Activated T-cell treated with anti-CD3 and anti-CD28 coated beads for 4 hours (primary cell): ENCODE measurements around the gene SCP2.

Experiments used
- DNase-seq: peaks from one replicate; pipeline ENCODE4 v3.0.0-alpha.2; 2020

Gene SCP2

GRCh38 chr1:53046930-53047329 lies 119.9 kb downstream of the SCP2 start:
- no peak for DNase-seq

DNA sequence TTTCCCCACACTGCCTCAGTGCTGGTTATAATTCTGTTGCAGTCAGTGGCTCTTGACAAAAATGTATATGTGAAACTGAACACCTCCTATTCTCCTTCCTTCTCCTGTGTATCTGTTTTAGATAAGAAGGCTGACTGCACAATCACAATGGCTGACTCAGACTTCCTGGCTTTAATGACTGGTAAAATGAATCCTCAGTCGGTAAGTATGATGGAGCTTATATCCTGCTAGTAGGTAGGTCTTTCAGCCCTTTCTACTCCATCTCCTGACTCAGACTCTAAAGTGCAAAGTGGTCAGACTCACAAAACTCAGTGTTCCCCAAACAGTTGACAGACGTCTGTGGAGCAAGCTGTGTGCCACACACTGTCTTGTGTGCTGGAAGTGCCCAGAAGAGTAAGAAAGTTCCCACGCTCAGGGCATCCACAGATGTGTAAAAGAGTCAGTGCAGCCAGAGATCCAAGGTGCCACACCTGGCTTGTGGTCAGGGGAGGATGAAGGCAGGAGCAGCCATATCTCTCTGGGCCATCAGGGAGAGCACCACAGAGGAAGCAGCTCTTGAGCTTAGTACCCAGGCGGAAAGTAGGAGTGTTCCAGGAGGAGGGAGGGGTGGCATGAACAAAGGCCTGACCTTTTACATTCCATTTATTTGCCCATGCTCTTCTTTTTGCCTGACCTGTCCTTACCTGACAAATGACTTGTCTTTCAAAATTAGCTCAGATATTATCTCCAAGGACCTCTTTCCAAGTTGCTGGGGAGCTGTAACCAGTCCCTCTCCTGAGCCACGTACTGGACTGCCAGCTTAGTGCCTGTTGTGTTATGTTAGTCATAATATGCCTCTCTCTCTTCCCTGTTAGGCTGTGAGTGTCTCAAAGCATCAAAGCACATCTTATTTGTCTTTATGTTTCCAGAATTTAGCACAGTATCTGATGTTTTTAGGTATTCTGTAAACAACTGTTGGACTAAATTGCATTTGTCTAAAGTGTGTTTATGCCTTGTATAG lies 121.0 kb downstream of the SCP2 start:
- no peak for DNase-seq

- no peak for DNase-seq
Measured at GRCh38 chr1:53048960-53049573, 122.0 kb downstream of the SCP2 start.

DNA sequence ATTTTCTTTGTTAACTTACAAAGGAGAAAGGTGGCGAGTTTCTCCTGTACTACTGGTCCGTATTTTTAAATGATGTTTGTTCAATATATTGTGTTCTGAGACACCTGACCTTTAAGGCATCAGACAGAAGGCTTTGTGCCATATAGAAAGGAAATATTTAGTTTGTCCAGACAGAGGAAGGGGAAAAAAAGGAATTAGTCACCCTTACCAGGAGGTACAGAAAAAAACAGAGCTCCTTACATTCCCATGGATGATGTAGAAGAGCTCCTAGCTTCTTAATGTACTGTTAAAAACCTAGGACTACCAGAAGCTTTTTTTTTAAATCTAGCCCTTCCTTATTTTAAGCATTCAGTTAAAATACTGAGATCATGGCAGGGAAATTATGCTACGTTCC lies 122.5 kb downstream of the SCP2 start:
- DNase-seq = no peak

- DNase-seq = no peak
Measured at GRCh38 chr1:53050310-53050709, 123.2 kb downstream of the SCP2 start.

DNA sequence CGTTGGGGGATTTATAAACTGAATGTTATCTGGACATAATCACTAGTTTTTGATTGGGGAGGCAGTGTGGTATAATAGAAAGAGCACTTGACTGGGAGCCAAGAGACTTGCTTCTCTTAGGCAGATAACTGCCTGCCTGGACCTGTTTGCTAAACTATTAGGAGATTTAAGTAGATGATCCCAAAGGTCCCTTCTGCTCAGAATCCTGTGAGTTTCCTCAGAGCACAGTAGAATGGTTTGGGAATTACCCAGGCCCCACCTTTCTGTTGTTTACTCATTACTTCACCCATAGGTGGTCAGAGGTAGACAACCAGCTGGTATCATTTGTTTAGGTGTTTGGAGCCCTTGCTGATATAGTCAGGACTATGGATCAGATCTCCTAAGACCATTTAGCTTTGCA lies 124.6 kb downstream of the SCP2 start:
- no peak for DNase-seq

DNA sequence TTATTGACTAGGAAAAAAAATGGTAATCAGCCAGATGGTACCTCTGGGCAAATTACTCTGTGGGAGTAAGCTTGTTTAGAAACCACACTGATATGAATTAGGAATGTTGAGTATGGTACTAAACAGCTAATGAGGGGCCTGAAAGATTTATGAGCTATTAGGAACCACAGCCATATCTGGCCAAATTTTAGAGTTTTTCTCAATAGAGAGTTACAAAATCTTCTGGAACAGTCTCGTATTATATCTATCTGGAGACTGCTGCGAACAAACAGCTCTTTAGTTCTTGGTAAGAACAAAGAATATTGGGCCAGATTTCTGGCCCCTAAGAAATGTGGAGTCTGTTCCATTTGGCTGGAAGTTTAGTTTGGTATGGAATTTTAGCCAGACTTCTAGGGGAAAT lies 130.1 kb downstream of the SCP2 start:
- no peak for DNase-seq

DNA sequence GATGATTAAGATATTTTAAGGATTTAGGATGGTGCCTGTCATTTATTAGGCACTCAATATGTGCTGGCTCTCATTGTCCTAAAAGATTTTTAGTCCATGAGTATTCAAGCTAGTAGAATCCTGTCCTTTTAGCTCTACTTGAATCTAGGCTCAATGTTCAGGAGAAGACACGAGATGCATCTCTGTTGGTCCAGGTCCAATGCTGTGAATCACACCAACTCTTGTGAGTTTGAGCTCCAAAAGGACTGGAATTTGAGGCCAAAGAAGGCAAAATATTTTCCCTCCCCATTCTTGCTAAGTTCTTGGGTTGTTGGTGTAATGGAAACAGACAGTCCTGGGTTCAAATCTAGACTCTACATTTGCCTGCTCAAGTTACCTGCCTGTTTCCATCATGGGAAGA lies 133.5 kb downstream of the SCP2 start:
- DNase-seq = no peak

DNA sequence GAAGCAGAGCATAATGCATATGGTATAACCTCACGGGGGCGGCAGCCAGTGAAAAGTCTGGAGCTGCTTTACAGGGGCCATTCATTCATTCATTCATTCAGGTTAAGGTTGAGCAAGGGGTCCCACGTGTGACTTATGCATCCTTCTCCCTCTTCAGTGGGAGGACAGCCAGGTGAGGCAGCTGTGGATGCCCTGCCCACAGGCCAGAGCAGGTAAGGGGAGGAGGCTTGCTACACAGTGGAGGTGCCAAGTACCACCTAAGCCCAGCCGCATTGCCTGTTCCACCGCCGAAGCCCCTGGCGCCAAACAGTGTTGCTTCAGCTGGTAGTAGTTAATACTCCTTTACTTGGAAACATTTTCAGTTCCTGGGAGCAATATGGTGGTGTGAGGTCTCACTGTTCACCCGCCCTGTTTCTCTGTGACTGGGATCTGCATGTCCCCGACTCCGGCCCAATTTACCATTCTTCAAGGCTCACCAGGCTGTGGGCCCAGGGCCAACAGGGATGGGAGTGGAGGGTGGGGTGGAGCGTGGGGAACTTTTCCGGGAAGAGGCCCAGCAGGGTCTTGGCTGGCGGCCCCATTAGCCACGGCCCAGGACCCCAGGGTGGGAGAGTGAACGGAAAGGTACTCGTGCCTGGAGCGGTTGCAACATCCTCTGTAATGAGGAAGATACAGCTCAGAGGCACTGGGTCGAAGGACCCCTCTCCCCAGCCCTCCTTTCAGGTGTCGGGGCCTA lies 134.2 kb downstream of the SCP2 start:
- no peak for DNase-seq

GRCh38 chr1:53061859-53062707 lies 135.0 kb downstream of the SCP2 start, which contains the start of gene PODN:
Gene PODN, plus strand, starts transcription at chr1:53062213. Its CDS starts 7,643 bp downstream, at chr1:53069856.
- DNase-seq = no peak

DNA sequence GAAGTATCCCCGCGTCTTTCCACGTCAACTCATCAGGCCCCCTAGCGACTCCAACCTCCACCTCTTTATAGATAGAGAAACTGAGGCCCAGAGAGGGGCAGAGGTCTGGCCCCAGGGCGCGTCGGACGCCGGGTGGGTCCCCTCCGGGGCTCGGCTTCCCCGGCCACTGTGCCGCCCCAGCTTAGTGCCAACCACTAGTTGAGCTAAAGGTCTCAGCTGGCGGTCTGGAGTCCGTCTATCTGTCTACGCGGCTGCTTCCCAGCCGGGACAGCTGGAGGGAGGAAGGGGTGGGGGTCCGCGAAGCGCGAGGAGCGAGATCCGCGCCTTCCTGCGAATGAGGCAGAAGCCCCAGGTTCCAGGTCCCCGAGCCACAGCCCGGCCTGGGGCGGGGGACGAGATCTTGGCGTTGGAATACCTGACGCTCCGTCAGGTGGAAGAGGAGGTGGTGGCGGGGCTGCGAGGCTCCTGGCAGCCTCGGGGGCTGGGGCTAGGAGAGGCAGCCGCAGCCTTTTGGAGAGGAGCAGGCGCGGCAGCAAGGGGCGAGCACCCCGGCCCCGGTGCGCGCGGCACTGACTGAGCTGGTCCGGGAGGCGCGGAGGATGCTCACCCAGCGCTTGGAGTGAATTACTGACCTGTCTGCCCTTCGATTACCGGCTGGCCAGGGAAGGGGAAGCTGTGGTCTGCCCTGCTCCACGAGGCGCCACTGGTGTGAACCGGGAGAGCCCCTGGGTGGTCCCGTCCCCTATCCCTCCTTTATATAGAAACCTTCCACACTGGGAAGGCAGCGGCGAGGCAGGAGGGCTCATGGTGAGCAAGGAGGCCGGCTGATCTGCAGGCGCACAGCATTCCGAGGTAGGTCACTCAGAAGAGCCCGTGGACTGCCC lies 135.9 kb downstream of the SCP2 start:
- DNase-seq = no peak

GRCh38 chr1:53063744-53064515 lies 136.9 kb downstream of the SCP2 start:
- no peak for DNase-seq

DNA sequence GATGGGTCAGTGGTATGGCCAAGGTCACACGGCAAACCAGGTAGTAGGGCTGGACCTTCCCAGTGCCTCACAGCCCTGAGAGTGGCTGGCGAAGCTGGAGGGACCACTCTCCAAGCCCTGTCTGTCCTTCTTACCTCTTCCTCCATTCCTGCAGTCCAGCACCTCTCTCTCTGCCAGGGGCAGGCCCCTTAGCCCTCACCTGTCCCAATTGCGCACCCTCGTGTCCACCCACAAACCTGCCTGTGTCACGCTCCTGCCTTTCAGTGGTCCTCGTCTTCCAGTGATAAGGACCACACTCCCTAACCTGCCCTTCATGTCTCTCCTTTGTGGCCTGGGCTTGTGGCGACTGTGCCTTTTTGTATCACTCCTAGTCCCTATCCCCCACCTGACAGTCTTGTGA lies 138.3 kb downstream of the SCP2 start:
- no peak for DNase-seq

DNA sequence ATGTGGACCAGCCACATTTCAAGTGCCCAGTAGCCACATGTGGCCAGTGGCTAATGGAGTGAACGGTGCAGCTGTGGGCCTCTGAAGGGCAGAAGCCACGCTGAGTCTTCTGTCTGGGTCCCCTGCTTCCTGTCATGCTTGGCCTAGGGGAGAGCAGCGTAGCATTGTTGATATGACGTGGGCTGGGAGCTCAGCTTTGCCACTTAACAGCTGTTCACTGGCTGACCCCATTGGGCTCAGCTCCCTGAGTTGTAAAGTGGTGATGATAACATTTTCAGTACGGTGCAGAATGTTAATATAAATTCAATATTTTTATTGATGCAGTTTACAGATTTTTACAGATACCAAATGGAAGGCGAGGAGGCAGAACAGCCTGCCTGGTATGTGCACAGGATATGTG lies 139.4 kb downstream of the SCP2 start:
- no peak for DNase-seq

DNA sequence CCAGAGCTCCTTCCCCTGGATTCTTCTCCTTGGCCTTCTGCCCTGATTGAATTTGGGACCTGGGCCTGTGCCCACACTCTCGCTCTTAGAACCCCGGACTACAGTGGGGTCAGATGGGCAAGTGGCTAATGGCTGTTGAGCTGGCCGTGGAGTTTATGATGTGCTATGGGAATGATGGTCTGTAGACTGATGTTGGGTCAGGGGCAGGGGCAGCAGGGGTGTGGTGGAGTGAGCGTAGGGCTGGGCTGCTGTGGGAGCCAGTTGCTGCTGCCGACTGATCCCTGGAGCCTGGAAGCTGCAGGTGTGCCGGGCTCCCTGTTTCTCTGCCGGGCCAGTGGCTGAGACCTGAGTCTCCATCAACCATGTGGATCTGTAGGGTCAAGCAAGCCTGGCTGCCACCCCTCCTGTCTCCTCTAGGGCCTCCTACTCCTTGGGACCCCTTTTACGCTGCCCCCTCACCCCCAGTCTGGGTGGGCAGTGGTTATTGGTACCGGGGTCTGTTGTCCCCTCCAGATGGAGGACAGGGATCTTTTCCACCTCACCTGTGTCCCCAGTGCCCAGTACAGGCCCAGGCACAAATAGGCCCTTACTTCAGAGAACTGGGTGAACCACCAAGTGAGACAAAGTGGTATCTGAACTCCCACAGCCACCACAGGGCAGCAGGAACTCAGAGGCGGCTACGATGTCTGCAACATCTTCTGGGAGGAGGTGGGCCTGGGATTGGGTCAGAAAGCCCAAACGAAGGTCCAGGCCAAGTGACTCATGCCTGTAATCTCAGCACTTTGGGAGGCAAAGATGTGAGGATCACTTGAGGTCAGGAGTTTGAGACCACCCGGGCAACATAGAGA lies 140.0 kb downstream of the SCP2 start:
- no peak for DNase-seq

- no peak for DNase-seq
Measured at GRCh38 chr1:53067886-53068285, 140.8 kb downstream of the SCP2 start.

- no peak for DNase-seq
Measured at GRCh38 chr1:53068314-53069099, 141.4 kb downstream of the SCP2 start.

DNA sequence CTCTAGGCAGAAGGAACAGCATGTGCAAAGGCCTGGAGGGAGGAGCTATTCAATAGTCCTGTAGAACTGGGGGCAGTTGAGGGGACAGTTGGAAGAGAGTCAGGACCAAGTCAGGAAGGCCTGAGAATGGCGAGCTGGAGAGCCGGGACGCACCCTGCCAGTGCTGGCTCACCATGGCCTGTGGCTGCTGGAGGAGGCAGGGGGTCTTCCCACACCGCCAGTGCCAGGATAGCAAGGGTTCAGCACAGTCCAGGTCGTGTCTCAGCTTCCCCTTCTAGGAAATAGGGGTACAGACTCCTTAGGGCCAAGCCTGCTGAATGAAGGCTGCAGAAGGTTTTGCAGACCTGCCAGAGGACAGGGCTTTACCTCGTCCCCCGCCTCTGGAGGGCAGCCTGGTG lies 142.2 kb downstream of the SCP2 start:
- DNase-seq = no peak
